ENCODE data around the gene GNPTG. TPM values are rescaled to one million over a fixed set of nuclear protein-coding genes. Genes with fewer than 3 reads are reported as not detected.

Gene GNPTG
- total and polyA plus RNA-seq, 2 of the 8 experiments (the other 6 are each of a cell fraction or from before 2014, with no cell fraction given): 26.2 to 51.2 TPM

DNA sequence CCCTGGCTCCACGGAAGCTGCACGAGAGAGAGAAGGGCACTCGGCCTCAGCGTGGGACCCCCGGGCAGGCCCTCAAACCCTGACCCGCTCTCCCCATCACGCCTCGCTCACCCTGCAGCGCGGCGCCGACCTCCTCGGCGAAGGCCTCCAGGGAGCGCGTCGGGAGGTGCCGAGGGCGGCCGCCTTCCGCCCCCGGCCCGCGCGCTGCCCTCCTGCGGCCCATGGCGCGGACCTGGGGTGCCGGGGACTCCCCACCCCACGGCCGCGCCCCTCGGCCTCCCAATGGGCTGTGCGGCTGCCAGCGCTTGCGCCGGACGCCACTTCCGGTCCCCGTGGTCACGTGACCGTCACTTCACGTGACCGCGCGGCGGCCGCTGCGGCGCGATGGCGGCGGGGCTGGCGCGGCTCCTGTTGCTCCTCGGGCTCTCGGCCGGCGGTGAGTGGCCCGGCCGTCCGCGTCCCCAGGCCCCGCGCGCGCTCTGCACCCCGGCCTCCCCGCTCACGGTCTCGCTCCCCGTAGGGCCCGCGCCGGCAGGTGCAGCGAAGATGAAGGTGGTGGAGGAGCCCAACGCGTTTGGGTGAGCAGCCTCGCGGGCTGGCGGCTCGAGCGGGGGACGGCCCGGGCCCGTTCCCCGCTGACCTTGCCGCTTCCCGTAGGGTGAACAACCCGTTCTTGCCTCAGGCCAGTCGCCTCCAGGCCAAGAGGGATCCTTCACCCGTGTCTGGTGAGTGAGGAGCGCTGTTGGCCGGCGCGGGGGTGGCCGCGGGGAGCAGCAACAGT is at the start of gene GNPTG, which contains the start of gene TSR3 (continued):
- 0 out of 2 replicates have a peak, but pooled peaks have one; percentile 51 for TF ChIP-seq SRF (IDR thresholded peaks at IDR 0.05; ENCODE audit: low read depth, low read length)
- 0 out of 2 replicates have a peak, but pooled peaks have one; percentile 24 for TF ChIP-seq RBBP5 (IDR thresholded peaks at IDR 0.05; ENCODE audit: borderline replicate concordance, low read depth, low read length)
- no peak for TF ChIP-seq CBX8 (IDR thresholded peaks at IDR 0.05; ENCODE audit: borderline replicate concordance, low read depth, low read length)
- TF ChIP-seq GTF2F1 (IDR thresholded peaks at IDR 0.05; ENCODE audit: borderline replicate concordance, low read depth, low read length): peak; percentile 91
- peak; percentile 84 for TF ChIP-seq POLR2AphosphoS5 (IDR thresholded peaks at IDR 0.05; ENCODE audit: low read depth, low read length)
- TF ChIP-seq ZNF274 (IDR thresholded peaks at IDR 0.05; ENCODE audit: borderline replicate concordance, extremely low read depth, low read length): no peak
